SW 1271 (cell line): ENCODE results near the gene UBE2E2.

ENCODE experiments used
- DNase-seq, 2 experiments: peaks; one replicate each; lab custom pipeline; 2025; lab: John Stamatoyannopoulos, UW

Gene UBE2E2

GRCh38 chr3:23480329-23480714, 277.2 kb downstream of the UBE2E2 start:
- no peak for DNase-seq

GRCh38 chr3:23481011-23481615, 278.0 kb downstream of the UBE2E2 start:
- DNase-seq: no peak

GRCh38 chr3:23481616-23482278, 278.6 kb downstream of the UBE2E2 start:
- no peak for DNase-seq

- DNase-seq: no peak
Observed at GRCh38 chr3:23484386-23484785, 281.3 kb downstream of the UBE2E2 start.

GRCh38 chr3:23485922-23486321, 282.8 kb downstream of the UBE2E2 start:
- no peak for DNase-seq

- no peak for DNase-seq
Observed at GRCh38 chr3:23487015-23487414, 283.9 kb downstream of the UBE2E2 start.

GRCh38 chr3:23488618-23489017, 285.5 kb downstream of the UBE2E2 start:
- DNase-seq: no peak

GRCh38 chr3:23489300-23490158, 286.4 kb downstream of the UBE2E2 start:
- no peak for DNase-seq

- DNase-seq: no peak
Observed at GRCh38 chr3:23490459-23490858, 287.3 kb downstream of the UBE2E2 start.

GRCh38 chr3:23492057-23492456, 288.9 kb downstream of the UBE2E2 start:
- no peak for DNase-seq

- DNase-seq: no peak
Observed at GRCh38 chr3:23493889-23494288, 290.8 kb downstream of the UBE2E2 start.

- no peak for DNase-seq
Observed at GRCh38 chr3:23494967-23495366, 291.8 kb downstream of the UBE2E2 start.

- no peak for DNase-seq
Observed at GRCh38 chr3:23495507-23495906, 292.4 kb downstream of the UBE2E2 start.

GRCh38 chr3:23496165-23496564, 293.0 kb downstream of the UBE2E2 start:
- no peak for DNase-seq

GRCh38 chr3:23497156-23497555, 294.0 kb downstream of the UBE2E2 start:
- no peak for DNase-seq

GRCh38 chr3:23501201-23501802, 298.2 kb downstream of the UBE2E2 start:
- no peak for DNase-seq

- DNase-seq: no peak
Observed at GRCh38 chr3:23508464-23508863, 305.3 kb downstream of the UBE2E2 start.

- no peak for DNase-seq
Observed at GRCh38 chr3:23518441-23518840, 315.3 kb downstream of the UBE2E2 start.

GRCh38 chr3:23519314-23520208, 316.4 kb downstream of the UBE2E2 start:
- DNase-seq: no peak

- DNase-seq: no peak
Observed at GRCh38 chr3:23527326-23527725, 324.2 kb downstream of the UBE2E2 start.

- no peak for DNase-seq
Observed at GRCh38 chr3:23533596-23533995, 330.5 kb downstream of the UBE2E2 start.

- no peak for DNase-seq
Observed at GRCh38 chr3:23533996-23534395, 330.9 kb downstream of the UBE2E2 start.
